ENCODE data around the gene NETO1.

Gene NETO1

DNA sequence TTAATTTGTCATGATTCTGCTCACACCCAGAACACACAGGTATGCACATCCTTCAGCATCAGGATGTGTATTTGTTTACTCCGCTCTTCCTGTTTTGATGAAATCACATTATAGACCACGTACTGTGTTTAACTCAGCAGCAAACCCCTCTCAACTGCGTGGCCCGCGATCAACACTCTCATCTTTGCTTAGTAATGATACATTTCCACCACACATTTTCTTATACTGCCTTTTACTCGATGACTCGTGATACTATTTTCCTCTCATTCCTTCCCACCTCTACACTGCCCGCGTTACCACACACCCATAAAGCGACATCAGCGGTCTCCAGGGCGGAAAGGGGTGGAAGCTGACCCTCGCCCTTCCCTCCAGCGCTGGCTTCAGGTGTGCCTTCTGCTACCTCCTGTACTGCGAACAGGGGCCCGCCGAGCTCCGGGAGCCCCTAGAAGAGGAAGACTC is 1.3 kb downstream of the NETO1 start:
- DNase-seq (ENCODE audit: low spot score) = no peak
- TF ChIP-seq, protein P1, sequence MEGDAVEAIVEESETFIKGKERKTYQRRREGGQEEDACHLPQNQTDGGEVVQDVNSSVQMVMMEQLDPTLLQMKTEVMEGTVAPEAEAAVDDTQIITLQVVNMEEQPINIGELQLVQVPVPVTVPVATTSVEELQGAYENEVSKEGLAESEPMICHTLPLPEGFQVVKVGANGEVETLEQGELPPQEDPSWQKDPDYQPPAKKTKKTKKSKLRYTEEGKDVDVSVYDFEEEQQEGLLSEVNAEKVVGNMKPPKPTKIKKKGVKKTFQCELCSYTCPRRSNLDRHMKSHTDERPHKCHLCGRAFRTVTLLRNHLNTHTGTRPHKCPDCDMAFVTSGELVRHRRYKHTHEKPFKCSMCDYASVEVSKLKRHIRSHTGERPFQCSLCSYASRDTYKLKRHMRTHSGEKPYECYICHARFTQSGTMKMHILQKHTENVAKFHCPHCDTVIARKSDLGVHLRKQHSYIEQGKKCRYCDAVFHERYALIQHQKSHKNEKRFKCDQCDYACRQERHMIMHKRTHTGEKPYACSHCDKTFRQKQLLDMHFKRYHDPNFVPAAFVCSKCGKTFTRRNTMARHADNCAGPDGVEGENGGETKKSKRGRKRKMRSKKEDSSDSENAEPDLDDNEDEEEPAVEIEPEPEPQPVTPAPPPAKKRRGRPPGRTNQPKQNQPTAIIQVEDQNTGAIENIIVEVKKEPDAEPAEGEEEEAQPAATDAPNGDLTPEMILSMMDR (IDR thresholded peaks at IDR 0.05; ENCODE audit: extremely low read depth, missing control alignments) = no peak

GRCh38 chr18:72863754-72864153 is 4.0 kb downstream of the NETO1 start:
- no peak for DNase-seq (ENCODE audit: low spot score)
- TF ChIP-seq, protein P1 (IDR thresholded peaks at IDR 0.05; ENCODE audit: extremely low read depth, missing control alignments) = no peak

GRCh38 chr18:72859088-72859487 is 8.7 kb downstream of the NETO1 start:
- TF ChIP-seq, protein P1 (IDR thresholded peaks at IDR 0.05; ENCODE audit: extremely low read depth, missing control alignments) = no peak
- DNase-seq (ENCODE audit: low spot score) = no peak

DNA sequence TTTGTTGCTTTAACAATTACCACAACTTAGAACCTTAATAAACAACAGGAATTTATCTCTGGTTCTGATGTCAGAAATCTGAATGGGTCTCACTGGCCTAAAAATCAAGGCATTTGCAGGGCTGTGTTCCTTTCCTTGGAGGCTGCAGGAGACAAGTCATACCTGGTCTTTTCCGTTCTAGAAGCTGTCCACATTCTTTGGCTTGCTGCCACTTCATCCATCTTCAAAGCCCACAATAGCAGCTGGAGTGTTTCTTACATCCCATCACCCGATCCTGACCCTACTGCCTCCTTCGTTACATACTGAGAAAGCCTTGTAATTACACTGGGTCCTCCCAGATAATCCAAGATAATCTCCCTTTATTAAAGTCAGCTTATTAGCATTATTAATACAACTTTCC is 18.1 kb downstream of the NETO1 start:
- TF ChIP-seq, protein P1 (IDR thresholded peaks at IDR 0.05; ENCODE audit: extremely low read depth, missing control alignments) = no peak
- no peak for DNase-seq (ENCODE audit: low spot score)

GRCh38 chr18:72848503-72849237 is 19.1 kb downstream of the NETO1 start:
- TF ChIP-seq, protein P1 (IDR thresholded peaks at IDR 0.05; ENCODE audit: extremely low read depth, missing control alignments) = no peak
- DNase-seq (ENCODE audit: low spot score) = no peak

DNA sequence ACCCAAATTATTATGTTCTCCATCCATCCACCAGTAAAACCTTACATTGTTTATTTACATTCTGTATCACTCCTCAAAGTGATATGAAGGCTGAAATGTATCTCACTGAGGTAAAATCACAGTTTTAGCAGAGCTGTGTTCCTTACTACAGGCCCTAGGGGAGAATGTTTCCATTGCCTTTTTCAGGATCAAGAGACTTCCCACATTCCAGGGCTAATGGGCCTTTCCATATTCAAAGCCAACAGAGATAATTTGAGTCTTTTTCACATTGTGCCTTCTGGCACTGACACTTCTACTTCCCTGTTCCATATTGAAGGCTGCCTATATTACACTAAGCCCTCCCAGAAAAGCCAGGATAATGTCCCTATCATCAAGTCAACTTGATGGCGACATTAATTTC is 20.0 kb downstream of the NETO1 start:
- TF ChIP-seq, protein P1 (IDR thresholded peaks at IDR 0.05; ENCODE audit: extremely low read depth, missing control alignments) = no peak
- no peak for DNase-seq (ENCODE audit: low spot score)

- DNase-seq (ENCODE audit: low spot score) = no peak
- TF ChIP-seq, protein P1 (IDR thresholded peaks at IDR 0.05; ENCODE audit: extremely low read depth, missing control alignments) = no peak
Measured at GRCh38 chr18:72846736-72847533, 20.9 kb downstream of the NETO1 start.

All from GM20000 (cell line).